GM21447 (cell line): ENCODE results near the gene LMF1.

Experiments
- ATAC-seq: cut with Tn5 transposase; IDR thresholded peaks from one replicate; pipeline ENCODE4 v1.9.1; 2021; ENCODE audit not compliant: unreplicated experiment

LMF1 gene

GRCh38 chr16:985646-986400, 15.0 kb upstream of the LMF1 start:
- no peak for ATAC-seq

DNA sequence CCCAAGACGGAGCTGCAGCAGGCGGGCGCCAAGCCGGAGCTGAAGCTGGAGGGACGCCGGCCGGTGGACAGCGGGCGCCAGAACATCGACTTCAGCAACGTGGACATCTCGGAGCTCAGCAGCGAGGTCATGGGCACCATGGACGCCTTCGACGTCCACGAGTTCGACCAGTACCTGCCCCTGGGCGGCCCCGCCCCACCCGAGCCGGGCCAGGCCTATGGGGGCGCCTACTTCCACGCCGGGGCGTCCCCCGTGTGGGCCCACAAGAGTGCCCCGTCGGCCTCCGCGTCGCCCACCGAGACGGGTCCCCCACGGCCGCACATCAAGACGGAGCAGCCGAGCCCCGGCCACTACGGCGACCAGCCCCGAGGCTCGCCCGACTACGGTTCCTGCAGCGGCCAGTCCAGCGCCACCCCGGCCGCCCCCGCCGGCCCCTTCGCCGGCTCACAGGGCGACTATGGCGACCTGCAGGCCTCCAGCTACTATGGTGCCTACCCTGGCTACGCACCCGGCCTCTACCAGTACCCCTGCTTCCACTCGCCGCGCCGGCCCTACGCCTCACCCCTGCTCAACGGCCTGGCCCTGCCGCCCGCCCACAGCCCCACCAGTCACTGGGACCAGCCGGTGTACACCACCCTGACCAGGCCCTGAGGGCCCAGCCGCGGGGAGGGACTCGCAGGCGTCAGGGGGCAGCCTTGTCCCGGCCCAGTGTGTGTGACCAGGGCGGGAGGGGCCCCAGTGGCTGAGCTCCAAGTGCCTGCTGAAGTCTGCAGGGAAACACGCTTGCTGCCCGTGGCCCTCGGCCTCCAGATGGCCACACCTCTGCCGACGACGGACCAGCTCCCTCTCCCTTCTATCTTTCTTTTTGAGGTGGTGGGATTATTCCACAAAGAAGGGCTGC, 14.2 kb upstream of the LMF1 start:
- no peak for ATAC-seq

DNA sequence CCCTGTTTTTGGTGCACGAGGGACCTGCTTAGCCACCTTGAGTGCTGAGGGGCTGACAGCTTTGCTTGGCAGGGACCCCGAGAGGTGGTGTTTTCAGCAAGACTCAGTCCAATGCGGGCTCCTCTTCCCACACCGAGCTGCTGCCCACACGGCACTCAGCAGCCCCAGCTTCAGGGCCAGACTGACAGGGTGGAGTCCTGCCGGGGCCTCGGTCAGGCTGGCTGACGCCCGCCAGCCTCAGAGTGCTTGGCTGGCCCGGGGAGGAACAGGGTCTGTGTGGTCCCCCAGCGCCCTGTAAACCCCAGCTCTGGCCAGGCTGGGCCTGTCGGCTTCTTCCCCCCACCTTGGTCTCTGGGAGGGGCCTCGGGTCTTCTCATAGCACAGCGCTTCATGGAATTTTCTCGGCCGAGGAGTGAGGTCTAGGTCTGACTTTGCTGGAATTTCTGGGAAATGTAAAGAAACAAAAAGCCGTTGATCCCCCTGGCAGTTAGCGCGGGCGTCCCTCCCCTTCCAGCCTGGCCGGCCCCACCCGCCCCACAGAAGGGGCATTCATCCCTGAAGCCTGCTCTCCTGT, 13.4 kb upstream of the LMF1 start:
- no peak for ATAC-seq

DNA sequence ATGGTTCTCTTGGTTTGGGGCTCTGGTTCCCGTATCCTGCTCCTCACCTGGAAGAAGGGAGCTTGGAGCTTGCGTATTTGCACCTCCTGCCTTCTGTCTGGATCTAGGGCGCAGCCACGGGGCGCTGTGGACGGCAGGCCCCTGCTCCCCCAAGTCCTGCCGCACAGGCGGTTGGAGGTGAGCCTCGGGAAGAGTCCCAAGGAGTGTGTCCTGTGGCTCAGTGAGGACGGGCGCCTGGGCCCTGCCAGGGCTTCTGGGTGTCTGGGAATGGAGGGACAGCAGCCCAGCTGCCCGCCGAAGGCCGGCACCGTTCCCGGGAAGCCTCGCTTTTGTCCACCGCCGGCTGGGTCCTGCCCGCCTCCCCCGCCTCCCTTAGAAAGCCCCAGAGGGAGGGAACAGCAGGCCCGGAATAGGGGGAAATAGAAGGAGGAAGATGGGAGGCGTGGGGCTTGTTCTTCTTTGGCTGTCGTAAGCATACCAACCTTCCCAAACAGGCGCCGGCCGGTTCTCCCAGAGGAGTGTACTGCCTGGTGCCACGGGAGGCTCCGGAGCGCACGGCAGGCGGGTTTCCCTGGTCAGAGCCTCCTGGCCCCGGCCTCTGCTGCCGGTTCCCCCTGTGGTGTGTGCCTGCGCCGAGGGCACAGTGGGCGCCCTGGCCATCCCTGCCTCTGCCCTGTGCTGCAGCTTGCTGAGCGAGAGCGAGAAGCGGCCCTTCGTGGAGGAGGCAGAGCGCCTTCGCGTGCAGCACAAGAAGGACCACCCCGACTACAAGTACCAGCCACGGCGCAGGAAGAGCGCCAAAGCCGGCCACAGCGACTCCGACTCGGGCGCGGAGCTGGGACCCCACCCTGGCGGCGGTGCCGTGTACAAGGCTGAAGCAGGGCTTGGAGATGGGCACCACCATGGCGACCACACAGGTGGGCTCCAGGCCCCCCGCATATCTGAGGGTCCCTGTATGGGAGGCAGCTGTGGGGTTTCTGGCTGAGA, 12.6 kb upstream of the LMF1 start:
- no peak for ATAC-seq

GRCh38 chr16:982145-983043, 11.6 kb upstream of the LMF1 start:
- no peak for ATAC-seq

- ATAC-seq, result no peak
Observed at GRCh38 chr16:981695-982144, 10.9 kb upstream of the LMF1 start, which contains the start of gene SOX8. SOX8 (plus strand) TSS chr16:981770; CDS start chr16:981923, 153 bp downstream.

DNA sequence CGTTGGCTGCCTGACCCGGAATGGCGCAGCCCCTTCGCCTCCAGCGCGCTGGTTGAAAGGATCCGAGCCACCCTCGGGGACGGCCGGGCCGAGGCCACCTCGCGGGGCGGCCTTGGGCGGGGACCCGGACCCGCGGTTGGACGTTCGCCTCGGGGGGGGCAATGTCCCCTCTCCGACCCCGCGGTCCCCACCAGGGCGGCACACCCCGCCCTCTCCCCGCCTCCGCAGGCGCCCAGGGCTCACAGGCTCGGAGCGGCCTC, 9.7 kb upstream of the LMF1 start:
- ATAC-seq, result no peak

- ATAC-seq, result no peak
Observed at GRCh38 chr16:979859-980594, 9.2 kb upstream of the LMF1 start.

DNA sequence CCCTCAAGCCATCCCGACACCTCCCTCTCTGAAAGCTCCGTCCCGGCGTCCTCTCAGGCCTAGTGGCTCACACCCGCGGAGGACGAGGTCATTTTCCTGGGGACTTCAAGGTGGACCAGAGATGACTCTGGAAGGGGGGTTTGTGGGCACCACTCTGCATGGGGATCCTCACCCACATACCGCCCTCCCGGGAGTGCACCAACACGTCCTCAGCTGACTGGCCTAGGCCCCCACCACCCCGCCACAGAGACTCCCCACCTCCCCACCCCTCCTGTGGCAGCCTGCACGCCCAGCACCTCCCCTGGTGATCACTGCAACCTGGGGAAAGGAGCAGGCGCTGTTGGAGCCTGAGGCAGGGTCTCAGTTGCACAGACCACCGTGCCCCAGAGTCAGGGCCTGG, 8.4 kb upstream of the LMF1 start:
- ATAC-seq, result no peak

DNA sequence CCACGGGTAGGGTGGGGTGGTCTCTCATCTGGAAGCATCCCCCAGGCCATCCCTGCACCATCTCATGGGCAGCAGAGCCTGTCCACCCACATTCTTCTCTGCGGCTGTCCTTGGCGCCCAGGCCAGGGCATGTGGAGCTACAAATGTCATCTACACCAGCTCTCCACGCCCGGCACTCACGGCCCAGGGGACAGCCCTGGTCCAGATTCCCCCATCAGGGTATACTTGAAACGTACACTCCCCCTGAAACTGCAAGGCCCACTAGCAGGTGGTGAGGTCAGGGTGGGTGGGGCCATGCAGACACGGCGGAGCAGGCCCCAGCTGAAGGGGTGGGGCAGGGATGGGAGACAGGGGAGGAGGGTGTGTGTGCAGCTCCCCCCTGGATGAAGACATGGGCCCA, 7.6 kb upstream of the LMF1 start:
- no peak for ATAC-seq

- ATAC-seq, result no peak
Observed at GRCh38 chr16:977896-978295, 7.1 kb upstream of the LMF1 start.

DNA sequence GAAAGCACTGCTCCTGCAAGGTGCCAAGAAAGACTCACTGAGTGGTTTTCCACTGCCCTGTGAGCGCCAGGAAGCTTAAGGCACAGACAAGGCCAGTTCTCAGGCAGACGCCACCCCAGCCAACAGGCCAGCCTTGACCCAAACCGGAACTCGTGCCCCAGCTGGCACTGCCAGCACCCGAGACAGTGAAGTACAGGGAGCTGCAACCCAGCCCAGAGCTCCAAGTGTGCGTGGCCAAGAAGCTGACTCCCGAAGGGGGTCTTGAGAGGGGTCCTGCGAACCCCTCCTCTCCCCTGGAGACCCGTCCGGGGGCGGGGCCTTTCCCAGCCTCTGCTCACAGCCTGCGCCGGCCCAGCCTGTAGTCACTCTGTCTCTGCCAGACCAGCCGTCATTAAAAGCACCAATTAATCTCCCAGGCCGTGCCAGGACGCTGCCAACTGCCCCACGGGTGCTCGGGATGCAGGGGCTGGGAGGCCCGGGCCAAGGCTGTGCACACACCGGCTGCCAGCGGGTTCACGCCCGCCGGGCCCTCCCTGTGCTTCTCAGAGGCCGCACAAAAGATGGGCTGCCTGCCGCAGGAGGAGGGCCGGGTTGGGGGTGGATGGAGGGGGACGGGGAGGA, 6.4 kb upstream of the LMF1 start:
- no peak for ATAC-seq

- ATAC-seq, result no peak
Observed at GRCh38 chr16:976389-976931, 5.7 kb upstream of the LMF1 start.

GRCh38 chr16:975291-975690, 4.5 kb upstream of the LMF1 start:
- no peak for ATAC-seq

DNA sequence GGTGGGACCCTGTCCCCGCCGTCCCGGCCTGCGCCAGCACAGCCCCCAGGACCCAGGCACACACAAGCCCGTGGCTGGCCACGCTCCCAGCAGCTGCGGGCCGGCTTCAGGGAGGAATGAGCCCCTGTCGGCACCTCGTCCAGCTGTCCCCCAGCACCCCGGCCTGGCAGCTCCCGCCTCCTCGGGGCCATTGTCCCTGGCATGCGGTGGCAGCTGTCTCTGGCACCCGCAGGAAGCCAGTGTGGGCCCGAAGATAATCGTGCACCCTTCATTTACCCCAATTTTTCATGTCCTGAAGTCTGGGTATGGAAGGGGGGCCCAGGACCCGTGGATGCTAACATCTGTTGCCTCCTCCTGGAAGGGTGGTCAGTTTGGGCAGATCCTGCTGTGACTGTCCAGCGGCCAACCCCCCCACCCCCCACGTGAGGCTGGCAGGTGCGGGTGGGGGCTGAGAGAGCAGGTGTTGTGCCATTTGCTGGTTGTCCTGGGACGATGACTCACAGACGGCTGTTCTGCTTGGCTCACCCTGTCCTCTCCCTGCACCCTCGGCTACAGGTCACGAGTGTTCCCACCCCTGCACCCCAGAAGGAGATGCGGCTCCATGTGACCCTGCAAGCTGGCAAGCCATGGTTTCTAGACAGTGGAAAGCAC, 4.0 kb upstream of the LMF1 start:
- ATAC-seq, result no peak

- ATAC-seq, result no peak
Observed at GRCh38 chr16:974001-974601, 3.3 kb upstream of the LMF1 start.

- no peak for ATAC-seq
Observed at GRCh38 chr16:973366-973765, 2.6 kb upstream of the LMF1 start.
